Activated naive CD4-positive, alpha-beta T cell treated with Interleukin-2 at 50 U/mL for 16 hours (primary cell): ENCODE results near the gene GPANK1.
"Not testable (repeated sequence)": the region's sequence is repeated elsewhere in the genome, so short reads cannot be mapped to it uniquely, and the experiment has no call there.

ENCODE experiments used
- DNase-seq: peaks from one replicate; pipeline ENCODE4 v3.0.0-alpha.2; 2020

GPANK1 gene

GRCh38 chr6:31664790-31665500 is at the start of gene GPANK1:
Gene GPANK1, minus strand, starts transcription at chr6:31664997. Its CDS starts 519 bp downstream, at chr6:31664478.
- peak; percentile 89 for DNase-seq

GRCh38 chr6:31713991-31714684 is 49.3 kb upstream of the GPANK1 start:
- DNase-seq, result no peak

- DNase-seq, result no peak
Measured at GRCh38 chr6:31713465-31713864, 48.7 kb upstream of the GPANK1 start.

- no peak for DNase-seq
Measured at GRCh38 chr6:31712296-31712695, 47.5 kb upstream of the GPANK1 start.

GRCh38 chr6:31711233-31711632 is 46.4 kb upstream of the GPANK1 start:
- DNase-seq, result no peak

GRCh38 chr6:31710523-31711219 is 45.9 kb upstream of the GPANK1 start:
- no peak for DNase-seq

- DNase-seq, result not testable (repeated sequence)
Measured at GRCh38 chr6:31709157-31709556, 44.4 kb upstream of the GPANK1 start.

- DNase-seq, result no peak
Measured at GRCh38 chr6:31708224-31708623, 43.4 kb upstream of the GPANK1 start.

GRCh38 chr6:31707701-31708100 is 42.9 kb upstream of the GPANK1 start:
- no peak for DNase-seq

- no peak for DNase-seq
Measured at GRCh38 chr6:31706599-31706998, 41.8 kb upstream of the GPANK1 start, which contains the start of gene LY6G6F. Gene LY6G6F, plus strand, starts transcription at chr6:31706866. Its CDS starts 41 bp downstream, at chr6:31706907.

GRCh38 chr6:31705931-31706330 is 41.1 kb upstream of the GPANK1 start:
- DNase-seq, result no peak

GRCh38 chr6:31702819-31703716 is 38.3 kb upstream of the GPANK1 start, which contains the start of gene ABHD16A:
Gene ABHD16A, minus strand, starts transcription at chr6:31703324. Its CDS starts 43 bp downstream, at chr6:31703281.
- DNase-seq, result peak; percentile 96

GRCh38 chr6:31702405-31702818 is 37.6 kb upstream of the GPANK1 start:
- DNase-seq, result peak; percentile 48

GRCh38 chr6:31701666-31702404 is 37.0 kb upstream of the GPANK1 start:
- no peak for DNase-seq

GRCh38 chr6:31700740-31701401 is 36.1 kb upstream of the GPANK1 start:
- DNase-seq, result no peak

- DNase-seq, result no peak
Measured at GRCh38 chr6:31697555-31697954, 32.8 kb upstream of the GPANK1 start.

- DNase-seq, result no peak
Measured at GRCh38 chr6:31693535-31693934, 28.7 kb upstream of the GPANK1 start.

- DNase-seq, result no peak
Measured at GRCh38 chr6:31692886-31693285, 28.1 kb upstream of the GPANK1 start.

GRCh38 chr6:31692353-31692752 is 27.6 kb upstream of the GPANK1 start:
- no peak for DNase-seq

GRCh38 chr6:31691564-31692108 is 26.8 kb upstream of the GPANK1 start:
- DNase-seq, result no peak

- DNase-seq, result no peak
Measured at GRCh38 chr6:31691078-31691463, 26.3 kb upstream of the GPANK1 start.
